Right ventricle myocardium inferior (tissue), 1 donor: Measurements from ENCODE around the gene TMA7B. TPM values are rescaled to one million over a fixed set of nuclear protein-coding genes. Genes with fewer than 3 reads are reported as not detected.

Experiments
- ATAC-seq: fragments of 200-7000 bp; cut with Tn5 transposase; one replicate; pipeline ENCODE4 v1.9.1; 2020; ENCODE audit warnings: mild to moderate bottlenecking, moderate library complexity
- DNase-seq: peaks from one replicate; pipeline ENCODE4 v3.0.0; 2021; ENCODE audit errors: missing footprints
- intact Hi-C: fragments of 100-400 bp; cut with DNase I; formaldehyde crosslinking; loops from one replicate; pipeline ENCODE4 v1.11.0; 2022
- total RNA-seq: library from RNA; stranded (reverse); fragmentation: NEBNext Ultra II Directional; extraction: Animal tissue kit (Norgen Biotek cat#: 25700); gene quantifications from one replicate; pipeline ENCODE4 v1.2.1, GENCODE V29; 2021
- donor health status: DM: no; HTN: yes; CAD: no; lungs with severe emphysema.

The TMA7B gene
- total RNA-seq, 1 donor from 2014 or later = not detected

- ATAC-seq = no peak
- intact Hi-C loops = loop anchor here (5.0 kb wide), 1 partner anchor 76 kb away; no protein-coding TSS in a partner anchor
Measured at GRCh38 chr22:39931251-39931650, 28.9 kb upstream of the TMA7B start.

GRCh38 chr22:39932166-39932565, 28.0 kb upstream of the TMA7B start:
- no peak for ATAC-seq
- intact Hi-C loops = loop anchor here (2.0 to 5.0 kb wide), 2 partner anchors 75 to 93 kb away; no protein-coding TSS in a partner anchor
- DNase-seq = no peak

More at GRCh38 chr22:39931251-39931650, 28.9 kb upstream of the TMA7B start:
- no peak for DNase-seq

DNA sequence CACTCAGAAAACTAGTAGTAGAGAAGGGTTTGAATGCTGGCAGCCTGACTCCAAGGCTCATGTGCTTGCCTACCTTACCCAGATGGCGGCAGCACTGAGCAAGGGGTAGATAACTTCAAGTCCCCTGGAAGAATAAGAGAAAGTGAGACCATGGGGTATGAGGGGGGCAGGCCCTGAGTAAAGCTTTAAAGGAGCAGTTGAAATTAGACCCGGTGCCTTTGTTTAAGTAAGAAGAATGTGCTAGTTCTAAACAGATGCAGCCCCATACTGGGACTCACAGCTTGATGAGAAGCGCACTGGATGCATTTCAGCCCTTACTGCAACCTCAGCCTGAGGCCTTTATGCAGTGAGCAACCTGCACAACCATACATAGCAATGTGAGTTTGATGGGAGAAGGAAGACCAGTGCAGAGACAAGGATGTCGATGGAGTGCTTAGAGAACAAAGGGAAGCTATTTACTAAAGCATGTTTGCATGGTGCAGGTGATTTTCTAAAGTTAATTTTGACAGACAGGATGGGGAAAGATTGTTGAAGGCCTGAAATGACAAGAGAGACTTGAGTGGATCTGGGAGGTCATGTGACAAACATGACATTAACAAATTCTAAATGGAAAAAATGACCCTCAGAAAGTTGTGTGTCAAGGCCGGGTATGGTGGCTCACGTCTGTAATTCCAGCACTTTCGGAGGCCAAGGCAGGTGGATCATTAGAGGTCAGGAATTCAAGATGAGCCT, 27.1 kb upstream of the TMA7B start:
- ATAC-seq = no peak
- intact Hi-C loops = loop anchor here (2.0 to 5.0 kb wide), 2 partner anchors 74 to 92 kb away; no protein-coding TSS in a partner anchor
- no peak for DNase-seq

DNA sequence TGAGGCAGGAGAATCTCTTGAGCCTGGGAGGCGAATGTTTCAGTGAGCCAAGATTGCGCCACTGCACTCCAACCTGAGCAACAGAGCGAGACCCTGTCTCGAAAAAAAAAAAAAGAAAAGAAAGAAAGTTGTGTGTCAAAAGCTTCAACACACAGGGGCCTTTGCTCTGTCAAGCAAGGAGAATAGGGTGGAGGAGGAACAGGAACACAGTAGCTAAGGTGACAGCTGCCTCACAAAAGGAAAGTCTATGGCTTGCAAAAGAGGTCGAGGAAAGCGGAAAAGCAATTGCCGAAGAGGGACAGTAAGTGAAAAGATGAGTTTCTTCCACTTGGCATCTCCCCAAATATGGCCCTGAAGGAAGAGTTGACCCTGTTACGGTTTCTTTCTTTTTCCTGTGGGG, 26.5 kb upstream of the TMA7B start:
- ATAC-seq = no peak
- DNase-seq = no peak
- intact Hi-C loops = loop anchor here (2.0 to 5.0 kb wide), 2 partner anchors 74 to 91 kb away; no protein-coding TSS in a partner anchor

- ATAC-seq (no peak), DNase-seq (no peak)
- intact Hi-C loops = no loop called here
Measured at GRCh38 chr22:39935116-39935515, 25.1 kb upstream of the TMA7B start.

GRCh38 chr22:39935612-39936011, 24.6 kb upstream of the TMA7B start:
- DNase-seq (no peak), ATAC-seq (no peak)
- intact Hi-C loops = no loop called here

DNA sequence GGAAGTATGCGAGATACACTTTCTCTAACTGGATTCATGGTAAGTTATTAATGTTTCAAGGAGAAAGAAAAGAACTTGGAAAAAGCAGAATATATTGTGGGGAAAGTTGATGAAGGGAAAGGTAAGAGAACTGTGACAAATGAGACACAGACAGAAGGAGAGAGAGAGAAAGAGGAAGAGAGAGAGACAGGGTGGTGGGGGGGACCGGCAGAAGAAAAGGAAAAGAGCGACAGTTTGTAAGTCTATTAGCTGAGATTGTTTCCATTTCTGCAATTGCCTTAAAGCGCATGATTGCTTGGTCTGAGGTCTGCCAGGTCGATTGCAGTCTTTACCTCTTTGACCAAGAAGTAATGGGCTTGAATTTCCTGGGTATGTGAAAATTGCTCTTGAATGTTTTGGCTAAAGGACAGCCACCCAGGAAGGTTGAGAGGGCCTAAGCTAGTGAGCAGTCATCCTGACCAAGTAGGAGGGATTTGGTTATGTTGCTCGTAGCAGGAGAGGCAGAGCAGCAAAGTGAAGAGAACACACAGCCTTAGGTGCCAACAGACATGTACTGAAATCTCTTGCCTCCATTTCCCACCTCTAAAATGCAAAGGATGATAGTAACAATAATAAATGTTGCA, 23.6 kb upstream of the TMA7B start:
- ATAC-seq (no peak), DNase-seq (no peak)
- intact Hi-C loops = no loop called here

DNA sequence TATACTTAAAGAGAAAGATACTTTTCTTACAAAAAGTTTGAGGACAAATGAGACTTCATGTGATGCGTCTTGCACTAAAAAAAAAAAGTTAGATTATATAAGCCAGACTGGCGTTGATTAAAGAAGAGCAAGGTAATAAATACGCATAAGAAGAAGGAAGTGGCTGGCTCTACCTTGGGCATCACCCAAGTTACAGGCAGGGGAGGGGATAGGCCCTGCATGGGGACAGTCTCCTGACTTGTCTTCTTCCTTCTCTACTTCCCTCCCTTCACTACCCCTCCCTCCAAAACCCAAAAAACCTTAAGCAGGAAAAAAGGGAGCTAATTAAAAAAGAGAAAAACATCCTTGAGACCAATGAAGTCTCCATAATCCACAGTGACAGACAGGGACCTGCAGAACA, 22.3 kb upstream of the TMA7B start:
- intact Hi-C loops = no loop called here
- no peak for ATAC-seq
- no peak for DNase-seq

DNA sequence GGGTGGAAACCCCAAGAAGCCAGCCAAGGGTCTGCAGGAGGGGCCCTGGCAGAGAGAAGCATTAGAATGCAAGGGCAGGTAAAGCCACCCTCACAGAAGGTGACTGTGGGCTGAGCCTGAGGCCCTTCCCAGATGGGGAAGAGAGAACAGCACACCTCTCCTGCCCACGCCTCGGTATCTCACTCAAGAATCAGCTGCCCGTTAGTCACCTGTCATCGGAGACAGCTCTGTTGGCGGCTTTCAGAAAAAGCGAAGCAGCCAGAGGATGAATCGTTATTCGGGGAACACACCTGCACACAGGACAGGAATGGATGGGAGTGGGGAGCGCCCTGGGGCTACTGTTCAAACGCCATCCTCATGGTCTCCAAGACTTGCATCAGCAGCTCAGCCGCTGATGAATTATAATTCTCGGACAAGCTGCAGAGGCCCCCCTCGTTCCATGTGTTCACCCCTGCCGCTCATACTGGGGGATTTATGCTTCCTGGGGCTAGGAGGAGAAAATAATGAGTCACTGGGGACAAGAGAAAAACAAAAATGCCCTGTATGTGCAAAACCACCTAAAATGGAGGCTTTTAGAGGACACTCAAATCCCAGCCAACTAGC, 21.6 kb upstream of the TMA7B start:
- intact Hi-C loops = no loop called here
- ATAC-seq = no peak

GRCh38 chr22:39939830-39940229, 20.4 kb upstream of the TMA7B start:
- intact Hi-C loops = no loop called here
- DNase-seq (no peak), ATAC-seq (no peak)

More for the DNA sequence above, 21.6 kb upstream of the TMA7B start:
- DNase-seq = no peak

- ATAC-seq = no peak
- intact Hi-C loops = no loop called here
- no peak for DNase-seq
Measured at GRCh38 chr22:39940757-39941305, 19.4 kb upstream of the TMA7B start.

GRCh38 chr22:39941601-39942000, 18.6 kb upstream of the TMA7B start:
- intact Hi-C loops = no loop called here
- DNase-seq = no peak
- no peak for ATAC-seq

- intact Hi-C loops = no loop called here
Measured at GRCh38 chr22:39942439-39943230, 17.6 kb upstream of the TMA7B start.

GRCh38 chr22:39943337-39943736, 16.9 kb upstream of the TMA7B start:
- intact Hi-C loops = no loop called here
- DNase-seq = no peak
- no peak for ATAC-seq

More at GRCh38 chr22:39942439-39943230, 17.6 kb upstream of the TMA7B start:
- DNase-seq (no peak), ATAC-seq (no peak)

- DNase-seq = no peak
- no peak for ATAC-seq
- intact Hi-C loops = no loop called here
Measured at GRCh38 chr22:39943953-39944872, 16.0 kb upstream of the TMA7B start.

- intact Hi-C loops = no loop called here
- DNase-seq (no peak), ATAC-seq (no peak)
Measured at GRCh38 chr22:39946126-39946502, 14.1 kb upstream of the TMA7B start.

DNA sequence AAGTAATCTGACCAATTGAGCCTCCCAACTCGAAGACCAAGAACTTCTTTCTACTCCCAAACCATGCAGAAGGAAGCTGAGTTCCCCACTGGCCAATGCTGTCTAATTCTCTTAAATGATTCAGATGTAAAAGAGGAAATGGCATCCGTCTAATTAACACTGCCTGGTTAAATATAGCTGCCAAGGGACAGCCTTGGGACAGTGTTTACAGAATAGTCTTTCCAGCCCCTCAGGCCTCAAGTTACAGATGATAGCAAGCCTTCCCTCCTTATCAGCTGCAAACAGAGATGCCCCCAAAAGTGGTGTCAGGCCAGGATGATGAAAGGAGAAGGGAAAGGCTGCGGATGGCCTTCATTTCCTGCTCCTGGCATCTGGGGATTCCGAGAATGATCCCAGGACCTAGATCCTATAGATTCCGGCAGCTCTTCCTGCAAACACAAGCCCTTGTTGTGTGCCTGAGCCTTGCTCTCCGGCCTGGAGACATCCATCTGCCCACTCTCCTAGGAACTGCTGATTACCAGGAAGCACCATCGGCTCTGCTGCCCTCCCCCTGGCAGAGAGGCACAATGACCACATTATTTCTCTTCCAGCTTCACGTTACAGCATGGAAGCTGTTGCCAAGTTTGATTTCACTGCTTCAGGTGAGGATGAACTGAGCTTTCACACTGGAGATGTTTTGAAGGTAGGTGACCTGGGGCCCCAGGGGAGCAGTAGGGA, 13.5 kb upstream of the TMA7B start:
- intact Hi-C loops = no loop called here
- ATAC-seq = no peak
- no peak for DNase-seq
